HEK293 (cell line): ENCODE data around the gene STK39.

Experiments
- CTCF ChIA-PET: fragments of 350-600 bp; formaldehyde crosslinking; extraction: SDS; loops from one replicate; lab custom pipeline; 2021; ENCODE audit warnings: antibody characterized with exemption; lab: Yijun Ruan, JAX
- POLR2A ChIA-PET: fragments of 300-600 bp; formaldehyde crosslinking; extraction: SDS; loops from one replicate; lab custom pipeline; 2020; ENCODE audit warnings: antibody characterized with exemption, inconsistent platforms; lab: Yijun Ruan, JAX
- H3K27ac ChIP-seq: fragments of 200-500 bp; sonication (Bioruptor generic); 2 replicates; pipeline ENCODE4 v1.5.1; 2014; ENCODE audit warnings: low read depth, low read length, control low read depth, inconsistent platforms; ENCODE audit errors: extremely low read depth
- H3K36me3 ChIP-seq, 2 experiments: fragments of 200-500 bp in 1 of 2; sonication (Bioruptor generic) in 1 of 2; 1 replicate in 1 of 2; 2 replicates in 1 of 2; pipeline ENCODE4 v1.5.1; 2014 to 2017; ENCODE audit warnings: inconsistent platforms in 2 of 2, low read length in 2 of 2; ENCODE audit not compliant: control insufficient read depth in 2 of 2, insufficient read depth in 1 of 2
- H3K4me1 ChIP-seq: fragments of 200-500 bp; sonication (Bioruptor generic); 2 replicates; pipeline ENCODE4 v1.5.1; 2014; ENCODE audit warnings: mild to moderate bottlenecking, low read length, inconsistent platforms; ENCODE audit not compliant: control insufficient read depth, insufficient read depth
- H3K4me3 ChIP-seq: 2 replicates; pipeline ENCODE4 v1.5.1; 2011; ENCODE audit warnings: low read depth, mild to moderate bottlenecking, control low read depth, low read length, moderate library complexity
- H3K9me3 ChIP-seq: fragments of 200-500 bp; sonication (Bioruptor generic); 2 replicates; pipeline ENCODE4 v1.5.1; 2014; ENCODE audit warnings: low read depth, low read length, inconsistent platforms; ENCODE audit not compliant: control insufficient read depth, insufficient read depth
- BCL6B ChIP-seq: fragments of 450-650 bp; formaldehyde crosslinking; IDR thresholded peaks from 2 replicates; pipeline ENCODE4 v1.5.1; 2017; ENCODE audit warnings: missing biosample characterization, missing genetic modification characterization
- GLIS1 ChIP-seq: fragments of 450-650 bp; formaldehyde crosslinking; IDR thresholded peaks from 2 replicates; pipeline ENCODE4 v1.5.1; 2016; ENCODE audit warnings: missing biosample characterization, missing genetic modification characterization
- KLF16 ChIP-seq: fragments of 450-650 bp; formaldehyde crosslinking; IDR thresholded peaks from 2 replicates; pipeline ENCODE4 v1.5.1; 2017; ENCODE audit warnings: missing biosample characterization, missing genetic modification characterization
- PRDM10 ChIP-seq: fragments of 450-650 bp; formaldehyde crosslinking; IDR thresholded peaks from 2 replicates; pipeline ENCODE4 v1.5.1; 2016; ENCODE audit warnings: missing biosample characterization, missing genetic modification characterization
- REST ChIP-seq: fragments of 450-650 bp; formaldehyde crosslinking; IDR thresholded peaks from 2 replicates; pipeline ENCODE4 v1.5.1; 2016; ENCODE audit warnings: missing biosample characterization, missing genetic modification characterization
- ZNF214 ChIP-seq: fragments of 450-650 bp; formaldehyde crosslinking; IDR thresholded peaks from 2 replicates; pipeline ENCODE4 v1.5.1; 2017; ENCODE audit warnings: missing biosample characterization, mild to moderate bottlenecking, missing genetic modification characterization, borderline replicate concordance
- ZNF292 ChIP-seq: fragments of 450-650 bp; formaldehyde crosslinking; IDR thresholded peaks from 2 replicates; pipeline ENCODE4 v1.5.1; 2016; ENCODE audit warnings: low read depth, missing biosample characterization, missing genetic modification characterization, borderline replicate concordance
- ZNF311 ChIP-seq: fragments of 450-650 bp; formaldehyde crosslinking; IDR thresholded peaks from 2 replicates; pipeline ENCODE4 v1.5.1; 2017; ENCODE audit warnings: missing biosample characterization, missing genetic modification characterization, borderline replicate concordance
- ZNF335 ChIP-seq: fragments of 450-650 bp; formaldehyde crosslinking; conservative IDR thresholded peaks from 2 replicates; pipeline ENCODE4 v1.5.1; 2016; ENCODE audit warnings: missing biosample characterization, missing genetic modification characterization
- ZNF362 ChIP-seq: fragments of 450-650 bp; formaldehyde crosslinking; IDR thresholded peaks from 2 replicates; pipeline ENCODE4 v1.5.1; 2016; ENCODE audit warnings: missing biosample characterization, missing genetic modification characterization
- ZNF692 ChIP-seq: fragments of 450-650 bp; formaldehyde crosslinking; IDR thresholded peaks from 2 replicates; pipeline ENCODE4 v1.5.1; 2016; ENCODE audit warnings: missing biosample characterization, missing genetic modification characterization
- ZNF768 ChIP-seq: fragments of 450-650 bp; formaldehyde crosslinking; IDR thresholded peaks from 2 replicates; pipeline ENCODE4 v1.5.1; 2018; ENCODE audit warnings: missing biosample characterization, mild to moderate bottlenecking, missing genetic modification characterization
- ZSCAN30 ChIP-seq: fragments of 450-650 bp; IDR thresholded peaks from 2 replicates; pipeline ENCODE4 v1.5.1; 2018; ENCODE audit warnings: missing biosample characterization, mild to moderate bottlenecking, missing genetic modification characterization, moderate library complexity

The STK39 gene

GRCh38 chr2:168158586-168158985 lies 88.8 kb downstream of the STK39 start (continued):
- TF ChIP-seq PRDM10 (tag by site-specific recombination): no peak
- TF ChIP-seq, all 188 proteins: peak for 0

GRCh38 chr2:168157926-168158325 lies 89.5 kb downstream of the STK39 start:
- no peaks in the 10 kb centered on the region for H3K9me3 ChIP-seq
- no peak for TF ChIP-seq BCL6B
- no peak for TF ChIP-seq ZNF311
- no peak for TF ChIP-seq ZNF214 (tag by site-specific recombination)
- TF ChIP-seq ZNF362 (tag by site-specific recombination): no peak
- no peak for TF ChIP-seq KLF16 (tag by site-specific recombination)
- no peak for TF ChIP-seq GLIS1 (tag by site-specific recombination)
- no peak for TF ChIP-seq ZNF292 (tag by site-specific recombination)
- no peak overlapping the region for H3K27ac ChIP-seq
- ChIA-PET CTCF (interaction anchor here (0.6 to 0.8 kb wide), 2 partner anchors 22 to 61 kb away, joined by 4 to 5 read pairs; no protein-coding TSS in a partner anchor), POLR2A (interaction anchor here (0.5 kb wide), 1 partner anchor 66 kb away, joined by 7 read pairs; no protein-coding TSS in a partner anchor)
- H3K36me3 ChIP-seq: peaks cover 0 to 9% of the 10 kb centered on the region in 2 experiments; a peak in 1 of 3 replicates
- H3K4me3 ChIP-seq: no peak overlapping the region
- H3K4me1 ChIP-seq: 0 out of 2 replicates have a peak, but pooled peaks cover 2% of the 10 kb centered on the region

- H3K4me3 ChIP-seq: no peak overlapping the region
- H3K27ac ChIP-seq: no peak overlapping the region
- peaks cover 0 to 9% of the 10 kb centered on the region in 2 experiments; a peak in 1 of 3 replicates for H3K36me3 ChIP-seq
- CTCF ChIA-PET: interaction anchor here (0.6 to 1.8 kb wide), 5 partner anchors 28 to 180 kb away, joined by 3 to 5 read pairs (median 4); no protein-coding TSS in a partner anchor
- no peak for TF ChIP-seq ZNF768 (tag by site-specific recombination)
- no peak for TF ChIP-seq ZSCAN30 (tag by site-specific recombination)
- TF ChIP-seq REST (tag by site-specific recombination): peak; percentile 81
- 0 out of 2 replicates have a peak, but pooled peaks have one; percentile 1 for TF ChIP-seq ZNF335 (tag by site-specific recombination)
- no peak for TF ChIP-seq ZNF692 (tag by site-specific recombination)
- H3K4me1 ChIP-seq: 0 out of 2 replicates have a peak, but pooled peaks cover 2% of the 10 kb centered on the region
- POLR2A ChIA-PET: no interaction called here
- H3K9me3 ChIP-seq: no peaks in the 10 kb centered on the region
These were observed 90.3 kb downstream of the STK39 start for GRCh38 chr2:168157070-168157469.
